ENCODE measurements around the gene ZFYVE26.

DNA sequence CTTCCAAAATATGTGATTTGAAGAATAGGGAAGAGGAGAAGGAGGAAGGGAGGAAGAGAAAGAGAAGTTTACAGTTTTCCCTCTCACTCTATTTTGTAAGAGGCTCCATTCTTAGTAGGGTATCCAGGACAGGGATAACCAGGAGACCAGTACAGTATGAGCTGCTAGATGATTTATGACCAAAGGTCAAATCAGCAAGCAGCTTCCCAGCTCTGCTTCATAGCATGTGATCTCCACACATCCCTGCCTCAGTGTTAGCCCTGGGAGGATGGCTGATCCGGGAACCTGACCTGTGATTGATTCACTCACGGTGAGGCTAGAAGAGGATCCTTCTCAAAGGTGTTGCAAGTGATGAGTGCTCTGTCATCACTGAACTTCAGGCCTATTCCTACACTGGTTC is 98.1 kb downstream of the ZFYVE26 start:
- TF ChIP-seq, protein P1, sequence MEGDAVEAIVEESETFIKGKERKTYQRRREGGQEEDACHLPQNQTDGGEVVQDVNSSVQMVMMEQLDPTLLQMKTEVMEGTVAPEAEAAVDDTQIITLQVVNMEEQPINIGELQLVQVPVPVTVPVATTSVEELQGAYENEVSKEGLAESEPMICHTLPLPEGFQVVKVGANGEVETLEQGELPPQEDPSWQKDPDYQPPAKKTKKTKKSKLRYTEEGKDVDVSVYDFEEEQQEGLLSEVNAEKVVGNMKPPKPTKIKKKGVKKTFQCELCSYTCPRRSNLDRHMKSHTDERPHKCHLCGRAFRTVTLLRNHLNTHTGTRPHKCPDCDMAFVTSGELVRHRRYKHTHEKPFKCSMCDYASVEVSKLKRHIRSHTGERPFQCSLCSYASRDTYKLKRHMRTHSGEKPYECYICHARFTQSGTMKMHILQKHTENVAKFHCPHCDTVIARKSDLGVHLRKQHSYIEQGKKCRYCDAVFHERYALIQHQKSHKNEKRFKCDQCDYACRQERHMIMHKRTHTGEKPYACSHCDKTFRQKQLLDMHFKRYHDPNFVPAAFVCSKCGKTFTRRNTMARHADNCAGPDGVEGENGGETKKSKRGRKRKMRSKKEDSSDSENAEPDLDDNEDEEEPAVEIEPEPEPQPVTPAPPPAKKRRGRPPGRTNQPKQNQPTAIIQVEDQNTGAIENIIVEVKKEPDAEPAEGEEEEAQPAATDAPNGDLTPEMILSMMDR (IDR thresholded peaks at IDR 0.05), result no peak
- TF ChIP-seq EP300 (IDR thresholded peaks at IDR 0.05), result no peak
- no peak for TF ChIP-seq POLR2AphosphoS5 (IDR thresholded peaks at IDR 0.05)
- TF ChIP-seq POLR2A (IDR thresholded peaks at IDR 0.05; ENCODE audit: low read depth), result no peak

Measured in esophagus muscularis mucosa (tissue), 4 donors.